Fibroblast of peridontal ligament (primary cell): Measurements from ENCODE around the gene MECP2.

ENCODE experiments used
- DNase-seq: peaks from one replicate; pipeline ENCODE4 v3.0.0-alpha.2; 2010; ENCODE audit errors: extremely low read depth

Gene MECP2

GRCh38 chrX:154115750-154116149, 18.2 kb upstream of the MECP2 start:
- DNase-seq, result no peak

- no peak for DNase-seq
These were observed 17.6 kb upstream of the MECP2 start for GRCh38 chrX:154115071-154115470.

GRCh38 chrX:154114652-154115051, 17.1 kb upstream of the MECP2 start:
- no peak for DNase-seq

GRCh38 chrX:154113729-154114128, 16.2 kb upstream of the MECP2 start:
- DNase-seq, result no peak

- no peak for DNase-seq
These were observed 1.0 kb upstream of the MECP2 start for GRCh38 chrX:154098551-154098950.

- peak; percentile 52 for DNase-seq
These were observed 421 bp downstream of the MECP2 start for GRCh38 chrX:154097003-154097588.

GRCh38 chrX:154096140-154097002, 1.1 kb downstream of the MECP2 start:
- peak; percentile 48 for DNase-seq

- DNase-seq, result no peak
These were observed 2.7 kb downstream of the MECP2 start for GRCh38 chrX:154094833-154095232.

GRCh38 chrX:154093965-154094364, 3.6 kb downstream of the MECP2 start:
- DNase-seq, result no peak

GRCh38 chrX:154092371-154092770, 5.1 kb downstream of the MECP2 start:
- no peak for DNase-seq

GRCh38 chrX:154091678-154092077, 5.8 kb downstream of the MECP2 start:
- DNase-seq, result no peak

- DNase-seq, result no peak
These were observed 6.8 kb downstream of the MECP2 start for GRCh38 chrX:154090731-154091130.

- no peak for DNase-seq
These were observed 12.8 kb downstream of the MECP2 start for GRCh38 chrX:154084449-154085300.

- DNase-seq, result no peak
These were observed 14.4 kb downstream of the MECP2 start for GRCh38 chrX:154083126-154083517.

GRCh38 chrX:154082396-154083125, 15.0 kb downstream of the MECP2 start:
- DNase-seq, result peak; percentile 75

- DNase-seq, result no peak
These were observed 20.4 kb downstream of the MECP2 start for GRCh38 chrX:154077101-154077500.

- peak; percentile 70 for DNase-seq
These were observed 23.3 kb downstream of the MECP2 start for GRCh38 chrX:154074199-154074598.

- DNase-seq, result no peak
These were observed 25.3 kb downstream of the MECP2 start for GRCh38 chrX:154072192-154072591.

- no peak for DNase-seq
These were observed 29.0 kb downstream of the MECP2 start for GRCh38 chrX:154068560-154068959.

GRCh38 chrX:154064637-154065435, 32.7 kb downstream of the MECP2 start:
- no peak for DNase-seq

GRCh38 chrX:154063234-154063633, 34.3 kb downstream of the MECP2 start:
- DNase-seq, result no peak
